Measurements from ENCODE around the gene POMGNT2. TPM values are rescaled to one million over a fixed set of nuclear protein-coding genes. Genes with fewer than 3 reads are reported as not detected.

Gene POMGNT2
- total RNA-seq, 1 experiment from 2014 or later = 11.2 TPM

DNA sequence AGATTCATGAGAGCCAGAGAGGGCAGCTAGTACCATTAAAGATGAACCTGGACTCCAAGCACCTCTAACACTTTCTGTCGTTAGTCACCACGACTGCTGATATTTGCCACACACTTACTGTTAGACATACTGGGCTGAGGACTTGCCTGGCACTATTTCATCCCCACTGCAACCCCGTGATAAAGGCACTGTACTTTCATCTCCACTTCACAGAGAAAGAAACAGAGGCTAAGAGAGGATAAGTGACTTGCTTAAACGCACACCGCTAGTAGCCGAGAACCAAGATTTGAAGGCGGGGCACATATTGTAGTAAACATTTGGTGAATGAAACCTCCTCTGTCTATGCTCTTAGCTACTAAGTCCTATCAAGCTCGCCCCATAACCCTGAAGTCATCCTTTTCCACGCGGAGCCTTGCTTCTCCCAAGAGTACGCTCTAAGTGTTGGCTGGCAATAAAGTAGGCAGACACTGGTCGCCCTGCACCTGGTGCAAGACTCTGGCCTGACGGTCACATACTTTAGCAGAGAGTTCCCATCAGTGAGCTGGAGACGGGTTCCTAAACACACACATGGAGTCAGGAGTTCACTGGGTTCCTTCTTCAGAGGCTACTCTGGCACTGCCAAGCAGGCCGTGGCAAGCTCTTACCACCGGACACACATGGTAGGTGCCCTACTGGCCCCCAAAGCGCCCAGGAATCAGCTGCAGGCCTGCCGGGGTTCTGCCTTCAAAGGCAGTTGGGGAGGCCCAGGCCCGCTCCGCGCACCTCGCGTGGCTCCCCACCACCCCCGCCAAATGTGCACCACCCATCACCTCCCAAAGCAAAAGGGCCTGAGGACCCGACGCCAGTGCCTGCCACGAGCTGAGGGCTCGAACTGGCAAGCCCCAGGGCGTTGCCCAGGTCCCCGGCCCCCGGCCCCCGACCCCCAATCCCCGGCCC is 951 bp downstream of the POMGNT2 start:
- in situ Hi-C loops (cut with HindIII; ENCODE audit: low pct_unique_long_range_greater_than_20kb, low sequenced_read_pairs) = no loop called here
- DNase-seq (ENCODE audit: low read depth) = no peak

- DNase-seq (ENCODE audit: low read depth) = no peak
- in situ Hi-C loops (cut with HindIII; ENCODE audit: low pct_unique_long_range_greater_than_20kb, low sequenced_read_pairs) = no loop called here
These were observed 1.8 kb downstream of the POMGNT2 start for GRCh38 chr3:43104039-43104438.

GRCh38 chr3:43102773-43103480 is 3.0 kb downstream of the POMGNT2 start:
- in situ Hi-C loops (cut with HindIII; ENCODE audit: low pct_unique_long_range_greater_than_20kb, low sequenced_read_pairs) = no loop called here
- no peak for DNase-seq (ENCODE audit: low read depth)

- no peak for DNase-seq (ENCODE audit: low read depth)
- in situ Hi-C loops (cut with HindIII; ENCODE audit: low pct_unique_long_range_greater_than_20kb, low sequenced_read_pairs) = no loop called here
These were observed 7.1 kb downstream of the POMGNT2 start for GRCh38 chr3:43098761-43099160.

GRCh38 chr3:43097400-43098080 is 8.3 kb downstream of the POMGNT2 start:
- in situ Hi-C loops (cut with HindIII; ENCODE audit: low pct_unique_long_range_greater_than_20kb, low sequenced_read_pairs) = no loop called here
- DNase-seq (ENCODE audit: low read depth) = no peak

GRCh38 chr3:43096761-43097160 is 9.1 kb downstream of the POMGNT2 start:
- in situ Hi-C loops (cut with HindIII; ENCODE audit: low pct_unique_long_range_greater_than_20kb, low sequenced_read_pairs) = no loop called here

GRCh38 chr3:43095370-43095769 is 10.5 kb downstream of the POMGNT2 start:
- in situ Hi-C loops (cut with HindIII; ENCODE audit: low pct_unique_long_range_greater_than_20kb, low sequenced_read_pairs) = no loop called here
- no peak for DNase-seq (ENCODE audit: low read depth)

More at GRCh38 chr3:43096761-43097160, 9.1 kb downstream of the POMGNT2 start:
- no peak for DNase-seq (ENCODE audit: low read depth)

DNA sequence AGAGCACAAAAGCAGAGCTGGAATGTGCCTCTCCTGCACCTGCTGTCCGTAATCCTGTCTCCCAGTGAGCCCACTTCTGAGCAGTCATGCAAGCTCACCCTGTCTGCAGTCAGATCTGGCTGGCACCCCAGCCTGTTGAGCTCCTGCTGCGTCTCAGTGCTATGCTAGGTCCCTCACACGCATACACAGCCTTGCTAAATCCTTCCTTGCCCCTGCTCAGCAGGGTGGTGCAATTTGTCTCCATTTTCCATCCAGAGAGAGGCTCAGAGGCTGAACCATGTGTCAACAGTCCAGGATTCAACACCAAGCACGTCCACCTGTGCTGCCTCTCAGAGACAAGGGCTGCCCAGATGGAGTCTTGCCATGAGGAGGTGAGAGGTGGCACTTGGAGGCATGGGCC is 11.0 kb downstream of the POMGNT2 start:
- no peak for DNase-seq (ENCODE audit: low read depth)
- in situ Hi-C loops (cut with HindIII; ENCODE audit: low pct_unique_long_range_greater_than_20kb, low sequenced_read_pairs) = no loop called here

DNA sequence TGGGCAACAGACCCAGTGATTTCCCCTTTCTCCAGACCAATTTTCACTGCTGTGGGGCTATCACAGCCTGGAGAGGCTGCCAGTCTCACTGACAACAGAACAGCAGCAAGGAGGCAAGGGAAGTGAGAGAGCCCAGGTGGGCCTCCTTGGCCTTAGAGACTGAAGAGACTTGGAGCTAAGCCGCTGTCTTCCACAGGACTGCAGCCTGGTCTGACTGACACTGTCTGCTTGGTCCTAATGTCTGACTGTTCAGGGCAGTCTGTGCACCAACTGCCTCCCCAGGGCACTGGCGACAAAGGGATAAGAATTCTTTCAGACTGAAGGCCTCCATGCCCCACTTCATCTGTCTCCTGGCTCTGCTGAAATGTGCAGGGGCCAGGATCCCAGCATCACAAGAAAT is 11.5 kb downstream of the POMGNT2 start:
- in situ Hi-C loops (cut with HindIII; ENCODE audit: low pct_unique_long_range_greater_than_20kb, low sequenced_read_pairs) = no loop called here

DNA sequence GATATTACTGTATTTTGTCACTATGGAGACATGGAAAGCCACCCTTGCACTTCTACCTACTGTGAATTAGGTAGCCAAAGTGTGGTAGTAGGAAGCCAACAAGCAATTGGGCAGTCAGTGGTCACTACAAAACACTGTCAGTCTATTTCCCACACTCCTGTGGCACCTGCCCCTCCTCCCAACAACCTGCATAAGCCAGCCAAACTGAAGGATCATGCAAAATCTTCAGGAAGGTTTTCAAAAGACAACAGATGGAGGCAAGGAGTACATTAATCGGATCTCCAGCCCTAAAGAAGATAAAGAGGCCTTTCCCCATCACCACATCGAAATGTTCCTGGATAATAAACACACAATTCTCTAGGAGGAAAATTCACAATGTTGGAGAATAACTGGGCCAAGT is 11.9 kb downstream of the POMGNT2 start:
- DNase-seq (ENCODE audit: low read depth) = no peak
- in situ Hi-C loops (cut with HindIII; ENCODE audit: low pct_unique_long_range_greater_than_20kb, low sequenced_read_pairs) = no loop called here

More for the DNA sequence above, 11.5 kb downstream of the POMGNT2 start:
- DNase-seq (ENCODE audit: low read depth) = no peak

- no peak for DNase-seq (ENCODE audit: low read depth)
- in situ Hi-C loops (cut with HindIII; ENCODE audit: low pct_unique_long_range_greater_than_20kb, low sequenced_read_pairs) = no loop called here
These were observed 12.9 kb downstream of the POMGNT2 start for GRCh38 chr3:43093006-43093405.

- in situ Hi-C loops (cut with HindIII; ENCODE audit: low pct_unique_long_range_greater_than_20kb, low sequenced_read_pairs) = no loop called here
- DNase-seq (ENCODE audit: low read depth) = no peak
These were observed 14.4 kb downstream of the POMGNT2 start for GRCh38 chr3:43091481-43091880.

DNA sequence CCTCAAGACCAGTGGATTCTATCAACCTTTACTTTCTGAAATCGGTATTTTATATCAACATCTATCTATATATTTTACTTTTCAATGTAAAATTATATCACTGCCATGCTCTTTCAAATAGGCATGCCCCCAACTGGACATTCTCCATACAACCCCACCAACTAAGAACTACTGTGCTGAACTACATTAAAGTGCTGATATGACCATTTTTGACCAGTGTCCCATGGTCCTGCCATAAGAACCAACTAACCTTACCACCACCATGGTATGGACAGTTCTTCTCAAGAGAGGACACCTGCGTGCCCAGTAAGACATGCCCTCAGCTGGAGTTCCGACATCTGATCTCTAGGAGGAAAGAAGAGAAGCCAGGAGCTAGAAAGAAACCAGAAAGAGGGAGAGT is 15.6 kb downstream of the POMGNT2 start:
- DNase-seq (ENCODE audit: low read depth) = no peak
- in situ Hi-C loops (cut with HindIII; ENCODE audit: low pct_unique_long_range_greater_than_20kb, low sequenced_read_pairs) = no loop called here

GRCh38 chr3:43089081-43089480 is 16.8 kb downstream of the POMGNT2 start:
- in situ Hi-C loops (cut with HindIII; ENCODE audit: low pct_unique_long_range_greater_than_20kb, low sequenced_read_pairs) = no loop called here

DNA sequence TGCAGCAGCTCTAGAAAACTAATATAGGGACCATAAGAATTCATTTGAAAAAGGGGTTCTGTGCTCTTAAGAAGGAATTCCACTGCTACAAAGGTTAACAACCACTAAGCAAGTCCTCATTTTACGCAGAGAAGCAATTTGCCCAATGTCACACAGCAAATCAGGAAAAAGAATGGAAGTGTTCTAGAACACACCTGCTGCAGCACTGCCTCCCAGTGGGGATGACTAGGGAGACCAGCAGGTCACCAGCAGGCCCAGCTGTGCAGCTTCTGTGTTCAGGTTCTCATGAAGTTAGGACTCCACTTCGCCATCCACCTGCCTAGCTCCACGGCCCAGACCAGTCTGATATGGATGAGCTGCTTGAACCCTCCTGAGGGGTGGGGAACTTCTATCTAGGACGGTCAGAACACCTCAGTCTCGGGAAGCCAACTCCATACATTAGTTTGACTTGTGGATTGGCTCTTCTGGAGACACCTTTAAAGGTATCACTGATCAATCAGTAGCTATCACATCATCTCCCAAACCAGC is 18.6 kb downstream of the POMGNT2 start:
- in situ Hi-C loops (cut with HindIII; ENCODE audit: low pct_unique_long_range_greater_than_20kb, low sequenced_read_pairs) = no loop called here
- DNase-seq (ENCODE audit: low read depth) = no peak

More at GRCh38 chr3:43089081-43089480, 16.8 kb downstream of the POMGNT2 start:
- no peak for DNase-seq (ENCODE audit: low read depth)

- DNase-seq (ENCODE audit: low read depth) = no peak
- in situ Hi-C loops (cut with HindIII; ENCODE audit: low pct_unique_long_range_greater_than_20kb, low sequenced_read_pairs) = no loop called here
These were observed 19.3 kb downstream of the POMGNT2 start for GRCh38 chr3:43086460-43087165.

- DNase-seq (ENCODE audit: low read depth) = no peak
- in situ Hi-C loops (cut with HindIII; ENCODE audit: low pct_unique_long_range_greater_than_20kb, low sequenced_read_pairs) = no loop called here
These were observed 23.4 kb downstream of the POMGNT2 start for GRCh38 chr3:43082457-43082856.

DNA sequence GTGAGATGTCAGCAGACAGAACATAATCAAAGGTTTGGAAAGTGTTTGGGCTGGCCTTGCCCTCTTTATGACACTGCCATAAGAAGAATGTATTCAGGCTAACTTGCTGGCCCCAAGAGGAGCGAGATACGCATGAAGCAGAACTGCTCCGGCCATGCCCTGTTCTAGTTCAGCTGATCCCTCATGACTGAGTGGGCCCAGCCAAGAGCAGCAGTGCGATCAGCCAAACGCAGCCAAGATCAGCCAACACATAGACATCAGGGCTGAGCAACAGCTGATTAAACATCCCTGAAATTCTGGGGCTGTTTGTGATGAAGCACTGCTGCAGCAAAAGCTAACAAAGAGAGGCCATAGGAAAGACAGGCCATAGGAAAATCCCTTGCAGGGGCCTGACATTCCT is 24.1 kb downstream of the POMGNT2 start:
- in situ Hi-C loops (cut with HindIII; ENCODE audit: low pct_unique_long_range_greater_than_20kb, low sequenced_read_pairs) = no loop called here
- DNase-seq (ENCODE audit: low read depth) = no peak

All from Caki2 (cell line).